ACHN (cell line): ENCODE data around the gene SH3RF3.

Source experiments
- DNase-seq: peaks from one replicate; pipeline ENCODE4 v3.0.0-alpha.2; 2015
- in situ Hi-C: cut with HindIII; loops from 2 replicates; pipeline ENCODE4 v1.10.0; 2017; ENCODE audit warnings: low sequenced_read_pairs, low pct_ligation_motif_present, low pct_unique_long_range_greater_than_20kb

Gene SH3RF3

GRCh38 chr2:109415581-109416013 lies 286.6 kb downstream of the SH3RF3 start:
- no peak for DNase-seq
- in situ Hi-C loops, result no loop called here

GRCh38 chr2:109417701-109418335 lies 288.8 kb downstream of the SH3RF3 start:
- no peak for DNase-seq
- in situ Hi-C loops, result no loop called here

GRCh38 chr2:109418716-109419115 lies 289.7 kb downstream of the SH3RF3 start:
- in situ Hi-C loops, result no loop called here
- DNase-seq, result no peak

GRCh38 chr2:109419171-109419756 lies 290.3 kb downstream of the SH3RF3 start:
- DNase-seq, result no peak
- in situ Hi-C loops, result no loop called here

GRCh38 chr2:109419960-109420370 lies 291.0 kb downstream of the SH3RF3 start:
- DNase-seq, result no peak
- in situ Hi-C loops, result no loop called here

- no peak for DNase-seq
- in situ Hi-C loops, result no loop called here
Observed at GRCh38 chr2:109421101-109421500, 292.1 kb downstream of the SH3RF3 start.

- in situ Hi-C loops, result no loop called here
- no peak for DNase-seq
Observed at GRCh38 chr2:109421642-109422041, 292.6 kb downstream of the SH3RF3 start.

GRCh38 chr2:109422071-109422757 lies 293.2 kb downstream of the SH3RF3 start:
- in situ Hi-C loops, result no loop called here
- DNase-seq, result no peak

- DNase-seq, result no peak
- in situ Hi-C loops, result no loop called here
Observed at GRCh38 chr2:109422758-109423500, 293.9 kb downstream of the SH3RF3 start.

- in situ Hi-C loops, result no loop called here
- DNase-seq, result no peak
Observed at GRCh38 chr2:109423556-109424359, 294.8 kb downstream of the SH3RF3 start.

- in situ Hi-C loops, result no loop called here
- no peak for DNase-seq
Observed at GRCh38 chr2:109425411-109425810, 296.4 kb downstream of the SH3RF3 start.

GRCh38 chr2:109427661-109428091 lies 298.7 kb downstream of the SH3RF3 start:
- in situ Hi-C loops, result no loop called here
- DNase-seq, result no peak

GRCh38 chr2:109428281-109428680 lies 299.3 kb downstream of the SH3RF3 start:
- in situ Hi-C loops, result no loop called here
- DNase-seq, result no peak

GRCh38 chr2:109428841-109429566 lies 300.0 kb downstream of the SH3RF3 start:
- DNase-seq, result no peak
- in situ Hi-C loops, result no loop called here

- in situ Hi-C loops, result no loop called here
- DNase-seq, result no peak
Observed at GRCh38 chr2:109429567-109430328, 300.7 kb downstream of the SH3RF3 start.

- in situ Hi-C loops, result no loop called here
- DNase-seq, result no peak
Observed at GRCh38 chr2:109430329-109430636, 301.3 kb downstream of the SH3RF3 start.

- in situ Hi-C loops, result no loop called here
- no peak for DNase-seq
Observed at GRCh38 chr2:109432421-109432820, 303.4 kb downstream of the SH3RF3 start.
